ENCODE measurements around the gene ZNF487.
A peak's percentile ranks its signal among the peaks of the same experiment; 100 is the strongest.
"Not testable (repeated sequence)": the region's sequence is repeated elsewhere in the genome, so short reads cannot be mapped to it uniquely, and the experiment has no call there.

The ZNF487 gene

GRCh38 chr10:43444323-43444722, 7.4 kb downstream of the ZNF487 start:
- DNase-seq, result no peak

GRCh38 chr10:43444897-43445466, 8.1 kb downstream of the ZNF487 start:
- no peak for DNase-seq

- not testable (repeated sequence) for DNase-seq
These were observed 9.5 kb downstream of the ZNF487 start for GRCh38 chr10:43446219-43447017.

GRCh38 chr10:43448742-43449141, 11.8 kb downstream of the ZNF487 start:
- no peak for DNase-seq

- DNase-seq, result no peak
These were observed 15.5 kb downstream of the ZNF487 start for GRCh38 chr10:43452356-43452914.

- DNase-seq, result no peak
These were observed 16.4 kb downstream of the ZNF487 start for GRCh38 chr10:43453266-43453831.

GRCh38 chr10:43454025-43454424, 17.1 kb downstream of the ZNF487 start:
- DNase-seq, result not testable (repeated sequence)

GRCh38 chr10:43456561-43456960, 19.6 kb downstream of the ZNF487 start:
- DNase-seq, result not testable (repeated sequence)

GRCh38 chr10:43458227-43458626, 21.3 kb downstream of the ZNF487 start:
- no peak for DNase-seq

GRCh38 chr10:43461950-43462349, 25.0 kb downstream of the ZNF487 start:
- peak; percentile 50 for DNase-seq

- not testable (repeated sequence) for DNase-seq
These were observed 28.3 kb downstream of the ZNF487 start for GRCh38 chr10:43465086-43465735.

GRCh38 chr10:43465736-43466120, 28.8 kb downstream of the ZNF487 start:
- DNase-seq, result not testable (repeated sequence)

- no peak for DNase-seq
These were observed 34.2 kb downstream of the ZNF487 start for GRCh38 chr10:43471146-43471545.

- no peak for DNase-seq
These were observed 35.2 kb downstream of the ZNF487 start for GRCh38 chr10:43471935-43472720.

GRCh38 chr10:43479275-43479674, 42.4 kb downstream of the ZNF487 start:
- DNase-seq, result no peak

- no peak for DNase-seq
These were observed 45.6 kb downstream of the ZNF487 start for GRCh38 chr10:43482319-43483078.

GRCh38 chr10:43491855-43492254, 54.9 kb downstream of the ZNF487 start:
- no peak for DNase-seq

GRCh38 chr10:43502931-43503330, 66.0 kb downstream of the ZNF487 start:
- DNase-seq, result no peak

- no peak for DNase-seq
These were observed 87.7 kb downstream of the ZNF487 start for GRCh38 chr10:43524434-43525247.

All from DMS79 treated with DMSO at 0.1 percent for 48 hours (cell line).